ENCODE results near the gene KLK4.

- TF ChIP-seq CTCF (IDR thresholded peaks at IDR 0.05; ENCODE audit: poor library complexity) (no peak), EZH2phosphoT487 (IDR thresholded peaks at IDR 0.05; ENCODE audit: low read depth, severe bottlenecking, unreplicated experiment) (no peak)
Measured at GRCh38 chr19:50952910-50953309, 41.7 kb upstream of the KLK4 start, which contains the start of gene KLK5.

Data from hepatocyte (in vitro differentiated cells).